Liver (tissue), 9 donors: ENCODE measurements around the gene NAA11. TPM values are rescaled to one million over a fixed set of nuclear protein-coding genes. Genes with fewer than 3 reads are reported as not detected.

Experiments
- DNase-seq: peaks from one replicate; pipeline ENCODE4 v3.0.0-alpha.2; 2017; ENCODE audit warnings: low spot score
- H3K27ac ChIP-seq, 2 donors: one replicate each; pipeline ENCODE4 v1.7.0; 2013; ENCODE audit warnings: inconsistent platforms in 2 of 2, low read length in 2 of 2, control low read depth in 1 of 2, low read depth in 1 of 2, mild to moderate bottlenecking in 1 of 2
- H3K27me3 ChIP-seq, 4 donors: one replicate each; pipeline versions ENCODE4 v1.6.1 to v1.7.0; 2013; ENCODE audit warnings: low read length in 3 of 4, inconsistent platforms in 1 of 4, mild to moderate bottlenecking in 1 of 4, moderate library complexity in 1 of 4; ENCODE audit not compliant: control insufficient read depth in 4 of 4, insufficient read depth in 4 of 4
- H3K36me3 ChIP-seq, 4 donors: one replicate each; pipeline versions ENCODE4 v1.6.1 to v1.7.0; 2013; ENCODE audit warnings: low read length in 3 of 4, mild to moderate bottlenecking in 3 of 4, low read depth in 1 of 4, moderate library complexity in 1 of 4; ENCODE audit not compliant: control insufficient read depth in 4 of 4, insufficient read depth in 3 of 4
- H3K4me1 ChIP-seq, 4 donors: one replicate each; pipeline versions ENCODE4 v1.6.1 to v1.7.0; 2013; ENCODE audit warnings: low read length in 3 of 4, mild to moderate bottlenecking in 3 of 4, moderate library complexity in 1 of 4; ENCODE audit not compliant: control insufficient read depth in 4 of 4, insufficient read depth in 4 of 4
- H3K4me3 ChIP-seq, 3 donors: one replicate each; pipeline versions ENCODE4 v1.6.1 to v1.7.0; 2013; ENCODE audit warnings: low read length in 3 of 3, control low read depth in 1 of 3, low read depth in 1 of 3, mild to moderate bottlenecking in 1 of 3
- H3K9ac ChIP-seq, 2 donors: one replicate each; pipeline ENCODE4 v1.7.0; 2013; ENCODE audit warnings: low read length in 2 of 2, mild to moderate bottlenecking in 2 of 2, moderate library complexity in 2 of 2, control low read depth in 1 of 2, low read depth in 1 of 2
- H3K9me3 ChIP-seq, 4 donors: one replicate each; pipeline versions ENCODE4 v1.6.1 to v1.7.0; 2013; ENCODE audit warnings: low read length in 3 of 4; ENCODE audit not compliant: control insufficient read depth in 4 of 4
- EGR1 ChIP-seq, 2 donors: IDR thresholded peaks; 2 replicates each; pipeline ENCODE4 v1.6.1; 2016 to 2018; ENCODE audit warnings: antibody characterized with exemption in 2 of 2, low read depth in 2 of 2
- FOXA1 ChIP-seq: IDR thresholded peaks from 2 replicates; pipeline ENCODE4 v1.6.1; 2016; ENCODE audit warnings: antibody characterized with exemption
- FOXA2 ChIP-seq: IDR thresholded peaks from 2 replicates; pipeline ENCODE4 v1.6.1; 2016; ENCODE audit warnings: antibody characterized with exemption
- GABPA ChIP-seq, 2 donors: IDR thresholded peaks in 1 of 2; conservative IDR thresholded peaks in 1 of 2; 2 replicates each; pipeline ENCODE4 v1.6.1; 2016; ENCODE audit warnings: antibody characterized with exemption in 2 of 2, mild to moderate bottlenecking in 1 of 2, moderate library complexity in 1 of 2
- HNF4A ChIP-seq, 2 donors: conservative IDR thresholded peaks; 2 replicates each; pipeline ENCODE4 v1.6.1; 2016; ENCODE audit warnings: antibody characterized with exemption in 2 of 2, mild to moderate bottlenecking in 2 of 2
- HNF4G ChIP-seq: IDR thresholded peaks from 2 replicates; pipeline ENCODE4 v1.6.1; 2016; ENCODE audit warnings: antibody characterized with exemption
- JUND ChIP-seq, 2 donors: IDR thresholded peaks; 2 replicates each; pipeline ENCODE4 v1.6.1; 2016; ENCODE audit warnings: antibody characterized with exemption in 2 of 2
- NR2F2 ChIP-seq: IDR thresholded peaks from 2 replicates; pipeline ENCODE4 v1.6.1; 2016; ENCODE audit warnings: antibody characterized with exemption
- RAD21 ChIP-seq, 2 donors: IDR thresholded peaks; 2 replicates each; pipeline ENCODE4 v1.6.1; 2016; ENCODE audit warnings: antibody characterized with exemption in 2 of 2, mild to moderate bottlenecking in 2 of 2
- RXRA ChIP-seq, 2 donors: IDR thresholded peaks; 2 replicates each; pipeline ENCODE4 v1.6.1; 2017 to 2018; ENCODE audit warnings: antibody characterized with exemption in 2 of 2, mild to moderate bottlenecking in 1 of 2
- SP1 ChIP-seq: IDR thresholded peaks from 2 replicates; pipeline ENCODE4 v1.6.1; 2018; ENCODE audit warnings: antibody characterized with exemption, mild to moderate bottlenecking
- YY1 ChIP-seq: IDR thresholded peaks from 2 replicates; pipeline ENCODE4 v1.6.1; 2016; ENCODE audit warnings: antibody characterized with exemption, mild to moderate bottlenecking
- WGBS: extraction: QIAGEN DNeasy Blood & Tissue Kit; methylation state at CpG from one replicate; pipeline ENCODE4 v1.1.7; 2013; 5-methylcytosine and 5-hydroxymethylcytosine counted together
- polyA plus RNA-seq, 2 donors: library from polyadenylated mRNA; stranded (reverse) in 1 of 2; unstranded in 1 of 2; fragments of 200-250 nt in 1 of 2; fragments of >200 nt in 1 of 2; fragmentation: Nextera tagmentation in 1 of 2; extraction: Ambion mirVana in 1 of 2; gene quantifications; one replicate each; pipeline versions ENCODE4 v1.2.1 to v1.2.3, GENCODE V29; 2013 to 2015
- total RNA-seq, 2 donors: library from RNA; depleted of rRNA; stranded (reverse); fragments of >200 nt; gene quantifications; one replicate each; pipeline ENCODE4 v1.2.3, GENCODE V29; 2014
- TF ChIP-seq, protein P1 (sequence below): IDR thresholded peaks from 2 replicates; pipeline ENCODE4 v1.6.1; 2016; ENCODE audit warnings: antibody characterized with exemption
- TF ChIP-seq, protein P2 (sequence below): IDR thresholded peaks from 2 replicates; pipeline ENCODE4 v1.6.1; 2016; ENCODE audit warnings: antibody characterized with exemption, mild to moderate bottlenecking
- TF ChIP-seq, protein P3 (sequence below): fragments of 150-350 bp; IDR thresholded peaks from 2 replicates; pipeline ENCODE4 v1.5.1; 2017; ENCODE audit warnings: improper control_type of control experiment, low read depth, low read length; ENCODE audit not compliant: missing input control
- TF ChIP-seq, protein P4 (sequence below): IDR thresholded peaks from 2 replicates; pipeline ENCODE4 v1.6.1; 2016; ENCODE audit warnings: antibody characterized with exemption
- donor health status: healthy.
- donor health status: healthy.
- donor health status: healthy.
- donor health status: healthy.
- donor health status: healthy.

NAA11 gene
- total and polyA plus RNA-seq, 4 donors = not detected

DNA sequence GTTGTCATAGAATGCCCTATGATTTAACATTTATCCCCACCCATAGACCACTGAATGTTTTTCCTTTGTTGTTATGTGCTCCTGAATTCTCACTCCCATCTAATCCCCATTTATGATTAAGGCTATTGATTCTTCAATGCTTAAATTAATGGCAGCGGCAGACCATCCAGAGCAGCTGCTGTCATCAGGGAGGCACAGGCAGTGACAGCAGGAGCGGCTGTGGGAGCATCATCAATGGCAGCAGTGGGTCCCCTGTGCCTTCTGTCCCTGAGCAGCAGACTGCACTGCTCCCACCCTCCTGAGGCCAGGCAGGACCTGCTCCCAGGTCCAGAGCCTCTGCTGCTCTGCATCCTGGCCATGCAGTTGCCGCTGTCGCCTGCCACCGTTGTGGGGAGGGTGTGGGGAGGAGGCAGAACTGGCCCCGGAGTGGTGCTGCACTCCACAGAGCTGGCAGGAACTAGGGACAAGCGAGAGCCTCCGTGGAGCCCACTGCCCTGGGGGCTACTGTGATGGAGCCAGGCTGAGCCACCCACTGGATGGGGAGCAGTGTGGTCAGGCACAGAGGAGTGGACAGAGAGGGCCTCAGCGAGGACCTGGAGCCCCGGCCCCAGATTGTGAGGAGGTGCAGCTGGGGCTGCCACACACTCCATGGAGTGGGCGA, 29.0 kb downstream of the NAA11 start:
- DNase-seq = no peak
- no peak overlapping the region for H3K27ac ChIP-seq
- no peak overlapping the region for H3K4me3 ChIP-seq
- peaks cover 0 to 3% (median 0%) of the 10 kb centered on the region in 4 donors for H3K27me3 ChIP-seq
- no peaks in the 10 kb centered on the region for H3K9me3 ChIP-seq
- H3K36me3 ChIP-seq = no peaks in the 10 kb centered on the region
- no peak overlapping the region for H3K9ac ChIP-seq
- H3K4me1 ChIP-seq = no peaks in the 10 kb centered on the region
- TF ChIP-seq, protein P1, sequence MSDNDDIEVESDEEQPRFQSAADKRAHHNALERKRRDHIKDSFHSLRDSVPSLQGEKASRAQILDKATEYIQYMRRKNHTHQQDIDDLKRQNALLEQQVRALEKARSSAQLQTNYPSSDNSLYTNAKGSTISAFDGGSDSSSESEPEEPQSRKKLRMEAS = no peak
- TF ChIP-seq HNF4G (no peak), SP1 (no peak), HNF4A (conservative IDR thresholded peaks at IDR 0.05) (no peak), RXRA (IDR thresholded peaks at IDR 0.05) (no peak), RAD21 (IDR thresholded peaks at IDR 0.05) (no peak), EGR1 (IDR thresholded peaks at IDR 0.05; ENCODE audit: low read depth in 2 of 2) (no peak), GABPA (IDR thresholded peaks at IDR 0.05 in 1 of 2, conservative IDR thresholded peaks at IDR 0.05 in 1 of 2) (no peak)
- 84% methylated on average over 11 of the region's 11 CpGs for WGBS

DNA sequence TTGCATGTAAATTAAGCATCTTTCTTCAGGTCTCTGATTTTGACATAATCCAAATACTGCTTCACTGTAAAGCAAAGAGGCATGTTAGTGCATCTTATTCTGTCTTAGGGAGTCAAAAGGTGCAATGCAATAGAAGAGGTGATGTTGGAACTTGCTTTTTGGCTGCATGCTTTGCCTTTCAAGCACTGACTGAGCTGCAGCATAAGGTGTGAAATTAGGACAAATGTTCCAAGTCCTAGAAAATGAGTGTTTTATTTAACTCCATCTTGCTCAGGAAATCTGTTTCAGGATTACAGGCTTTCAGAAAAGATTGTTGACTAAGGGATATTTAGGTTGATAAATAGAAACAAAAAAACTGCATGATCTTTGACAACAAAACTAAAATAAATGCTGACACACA, 30.8 kb downstream of the NAA11 start:
- Histone ChIP-seq H3K9me3 (no peaks in the 10 kb centered on the region), H3K9ac (no peak overlapping the region), H3K36me3 (no peaks in the 10 kb centered on the region), H3K4me1 (no peaks in the 10 kb centered on the region), H3K4me3 (no peak overlapping the region), H3K27me3 (peaks cover 0 to 3% (median 0%) of the 10 kb centered on the region in 4 donors), H3K27ac (no peak overlapping the region)
- TF ChIP-seq NR2F2 (no peak), HNF4G (no peak), GABPA (IDR thresholded peaks at IDR 0.05 in 1 of 2, conservative IDR thresholded peaks at IDR 0.05 in 1 of 2) (no peak), YY1 (no peak), RAD21 (IDR thresholded peaks at IDR 0.05) (no peak), JUND (IDR thresholded peaks at IDR 0.05) (no peak), HNF4A (conservative IDR thresholded peaks at IDR 0.05) (no peak), FOXA2 (no peak), EGR1 (IDR thresholded peaks at IDR 0.05; ENCODE audit: low read depth in 2 of 2) (no peak), RXRA (IDR thresholded peaks at IDR 0.05) (no peak), FOXA1 (no peak)
- TF ChIP-seq, protein P2, sequence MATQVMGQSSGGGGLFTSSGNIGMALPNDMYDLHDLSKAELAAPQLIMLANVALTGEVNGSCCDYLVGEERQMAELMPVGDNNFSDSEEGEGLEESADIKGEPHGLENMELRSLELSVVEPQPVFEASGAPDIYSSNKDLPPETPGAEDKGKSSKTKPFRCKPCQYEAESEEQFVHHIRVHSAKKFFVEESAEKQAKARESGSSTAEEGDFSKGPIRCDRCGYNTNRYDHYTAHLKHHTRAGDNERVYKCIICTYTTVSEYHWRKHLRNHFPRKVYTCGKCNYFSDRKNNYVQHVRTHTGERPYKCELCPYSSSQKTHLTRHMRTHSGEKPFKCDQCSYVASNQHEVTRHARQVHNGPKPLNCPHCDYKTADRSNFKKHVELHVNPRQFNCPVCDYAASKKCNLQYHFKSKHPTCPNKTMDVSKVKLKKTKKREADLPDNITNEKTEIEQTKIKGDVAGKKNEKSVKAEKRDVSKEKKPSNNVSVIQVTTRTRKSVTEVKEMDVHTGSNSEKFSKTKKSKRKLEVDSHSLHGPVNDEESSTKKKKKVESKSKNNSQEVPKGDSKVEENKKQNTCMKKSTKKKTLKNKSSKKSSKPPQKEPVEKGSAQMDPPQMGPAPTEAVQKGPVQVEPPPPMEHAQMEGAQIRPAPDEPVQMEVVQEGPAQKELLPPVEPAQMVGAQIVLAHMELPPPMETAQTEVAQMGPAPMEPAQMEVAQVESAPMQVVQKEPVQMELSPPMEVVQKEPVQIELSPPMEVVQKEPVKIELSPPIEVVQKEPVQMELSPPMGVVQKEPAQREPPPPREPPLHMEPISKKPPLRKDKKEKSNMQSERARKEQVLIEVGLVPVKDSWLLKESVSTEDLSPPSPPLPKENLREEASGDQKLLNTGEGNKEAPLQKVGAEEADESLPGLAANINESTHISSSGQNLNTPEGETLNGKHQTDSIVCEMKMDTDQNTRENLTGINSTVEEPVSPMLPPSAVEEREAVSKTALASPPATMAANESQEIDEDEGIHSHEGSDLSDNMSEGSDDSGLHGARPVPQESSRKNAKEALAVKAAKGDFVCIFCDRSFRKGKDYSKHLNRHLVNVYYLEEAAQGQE = no peak
- TF ChIP-seq, protein P3, sequence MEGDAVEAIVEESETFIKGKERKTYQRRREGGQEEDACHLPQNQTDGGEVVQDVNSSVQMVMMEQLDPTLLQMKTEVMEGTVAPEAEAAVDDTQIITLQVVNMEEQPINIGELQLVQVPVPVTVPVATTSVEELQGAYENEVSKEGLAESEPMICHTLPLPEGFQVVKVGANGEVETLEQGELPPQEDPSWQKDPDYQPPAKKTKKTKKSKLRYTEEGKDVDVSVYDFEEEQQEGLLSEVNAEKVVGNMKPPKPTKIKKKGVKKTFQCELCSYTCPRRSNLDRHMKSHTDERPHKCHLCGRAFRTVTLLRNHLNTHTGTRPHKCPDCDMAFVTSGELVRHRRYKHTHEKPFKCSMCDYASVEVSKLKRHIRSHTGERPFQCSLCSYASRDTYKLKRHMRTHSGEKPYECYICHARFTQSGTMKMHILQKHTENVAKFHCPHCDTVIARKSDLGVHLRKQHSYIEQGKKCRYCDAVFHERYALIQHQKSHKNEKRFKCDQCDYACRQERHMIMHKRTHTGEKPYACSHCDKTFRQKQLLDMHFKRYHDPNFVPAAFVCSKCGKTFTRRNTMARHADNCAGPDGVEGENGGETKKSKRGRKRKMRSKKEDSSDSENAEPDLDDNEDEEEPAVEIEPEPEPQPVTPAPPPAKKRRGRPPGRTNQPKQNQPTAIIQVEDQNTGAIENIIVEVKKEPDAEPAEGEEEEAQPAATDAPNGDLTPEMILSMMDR = no peak
- TF ChIP-seq, protein P4, sequence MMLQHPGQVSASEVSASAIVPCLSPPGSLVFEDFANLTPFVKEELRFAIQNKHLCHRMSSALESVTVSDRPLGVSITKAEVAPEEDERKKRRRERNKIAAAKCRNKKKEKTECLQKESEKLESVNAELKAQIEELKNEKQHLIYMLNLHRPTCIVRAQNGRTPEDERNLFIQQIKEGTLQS = no peak
- DNase-seq = no peak
